HG02885 (cell line): ENCODE results near the gene ELK1.
"Not testable (repeated sequence)": the region's sequence is repeated elsewhere in the genome, so short reads cannot be mapped to it uniquely, and the experiment has no call there.

ENCODE experiments used
- ATAC-seq: cut with Tn5 transposase; IDR thresholded peaks from one replicate; pipeline ENCODE4 v1.9.1; 2021; ENCODE audit warnings: mild to moderate bottlenecking; ENCODE audit not compliant: unreplicated experiment, poor library complexity

The ELK1 gene, protein sequence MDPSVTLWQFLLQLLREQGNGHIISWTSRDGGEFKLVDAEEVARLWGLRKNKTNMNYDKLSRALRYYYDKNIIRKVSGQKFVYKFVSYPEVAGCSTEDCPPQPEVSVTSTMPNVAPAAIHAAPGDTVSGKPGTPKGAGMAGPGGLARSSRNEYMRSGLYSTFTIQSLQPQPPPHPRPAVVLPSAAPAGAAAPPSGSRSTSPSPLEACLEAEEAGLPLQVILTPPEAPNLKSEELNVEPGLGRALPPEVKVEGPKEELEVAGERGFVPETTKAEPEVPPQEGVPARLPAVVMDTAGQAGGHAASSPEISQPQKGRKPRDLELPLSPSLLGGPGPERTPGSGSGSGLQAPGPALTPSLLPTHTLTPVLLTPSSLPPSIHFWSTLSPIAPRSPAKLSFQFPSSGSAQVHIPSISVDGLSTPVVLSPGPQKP

DNA sequence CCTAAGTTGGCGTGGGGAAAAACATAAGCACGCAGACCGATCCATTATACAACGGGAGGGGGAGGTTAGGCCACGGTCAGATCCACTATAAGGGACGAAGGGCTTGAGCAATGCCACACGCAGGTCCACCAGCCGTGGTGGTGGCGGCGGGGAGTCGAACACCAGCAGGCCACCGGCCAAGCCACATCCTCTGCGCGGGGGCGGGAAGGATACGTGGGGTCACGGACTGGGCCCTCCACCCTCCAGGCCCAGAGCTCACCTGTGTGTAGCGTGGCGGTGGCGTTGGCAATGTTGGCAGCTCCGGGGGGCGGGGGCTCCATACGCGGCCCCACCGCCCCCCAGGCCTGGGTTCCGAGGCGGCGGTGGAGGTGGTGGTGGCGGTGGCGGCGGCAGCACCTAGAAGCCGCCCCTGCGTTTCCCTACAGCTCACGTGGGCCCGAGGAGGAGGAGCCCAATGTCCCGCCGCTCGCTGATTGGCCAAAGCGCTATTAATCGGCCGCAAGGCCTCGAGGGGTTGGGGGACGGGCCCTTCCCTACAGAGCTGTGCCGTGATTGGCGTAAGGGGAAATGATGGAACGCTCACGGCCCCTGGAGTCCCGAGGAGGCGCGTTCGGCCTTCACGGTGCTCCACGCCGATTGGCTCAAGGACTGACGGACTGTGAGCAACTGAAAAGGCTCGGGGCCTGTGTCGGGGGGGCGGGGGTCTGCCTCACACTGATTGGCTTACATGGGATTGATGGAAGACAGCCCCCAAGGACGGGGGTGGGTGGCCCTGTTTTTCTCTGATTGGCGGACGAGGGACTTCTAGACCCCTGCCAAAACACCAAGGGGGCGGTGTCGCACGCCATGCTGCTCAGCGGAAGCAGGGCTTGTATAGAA is at the start of gene ELK1:
Gene ELK1 (minus strand): TSS at position 400 of the 879 bp plus-strand sequence. CDS start 9,122 bp downstream, outside the sequence.
- ATAC-seq, result peak; percentile 89

DNA sequence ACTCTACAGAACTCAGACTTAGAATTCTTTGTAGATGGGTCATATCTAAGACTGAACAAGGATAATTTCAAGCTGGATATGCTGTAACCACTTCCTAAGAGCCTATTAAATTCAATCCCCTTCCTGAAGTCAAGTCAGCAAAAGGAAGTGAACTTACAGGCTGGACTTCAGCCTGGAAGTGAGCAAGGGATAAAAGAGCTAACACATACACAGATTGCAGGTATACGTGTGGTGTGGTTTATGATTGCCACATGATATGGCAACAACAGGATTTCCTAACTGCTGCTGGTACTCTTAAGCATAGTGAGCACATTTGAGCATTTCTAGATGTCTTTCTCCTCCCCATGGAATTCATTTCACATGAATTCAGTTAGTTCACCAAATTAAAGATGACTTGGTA is 46.8 kb upstream of the ELK1 start:
- no peak for ATAC-seq

DNA sequence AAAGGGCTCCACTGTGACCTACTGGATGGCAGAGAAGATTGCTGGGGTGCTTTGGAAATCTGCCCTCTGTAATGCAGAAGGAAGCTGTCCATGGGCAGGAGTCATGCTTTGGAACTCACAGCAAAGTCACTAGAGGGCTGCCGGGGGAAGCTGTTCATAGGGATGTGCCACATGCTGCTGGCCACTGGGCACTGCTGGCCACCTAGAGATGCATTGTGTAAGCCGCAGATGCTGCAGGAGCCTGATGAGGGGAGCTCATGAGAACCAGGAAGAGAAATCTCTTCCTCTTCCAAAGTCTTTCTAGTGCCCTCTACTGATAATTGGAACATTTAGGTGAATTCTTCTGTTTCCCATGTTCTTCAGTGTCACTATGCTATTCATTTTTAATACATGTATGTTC is 39.8 kb upstream of the ELK1 start:
- no peak for ATAC-seq

DNA sequence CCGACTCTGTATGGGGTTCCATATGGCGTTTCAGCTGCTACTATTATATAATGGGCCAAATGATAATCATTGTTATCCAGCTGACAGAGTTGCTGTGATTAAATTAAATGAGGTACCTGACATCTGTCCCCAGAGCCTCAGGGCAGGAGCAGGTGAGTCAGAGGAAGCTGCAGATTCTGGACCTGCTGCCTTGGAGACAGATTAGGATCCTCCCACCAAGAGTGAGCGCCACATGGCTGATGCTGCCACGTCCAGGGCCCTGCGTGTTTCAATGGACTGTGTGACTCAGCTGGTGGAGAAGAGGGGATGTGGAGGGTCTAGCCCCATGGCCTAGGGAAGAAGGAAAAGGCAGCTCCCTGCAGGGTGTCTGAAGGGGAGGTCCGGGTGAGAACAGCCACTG is 36.9 kb upstream of the ELK1 start:
- ATAC-seq, result no peak

DNA sequence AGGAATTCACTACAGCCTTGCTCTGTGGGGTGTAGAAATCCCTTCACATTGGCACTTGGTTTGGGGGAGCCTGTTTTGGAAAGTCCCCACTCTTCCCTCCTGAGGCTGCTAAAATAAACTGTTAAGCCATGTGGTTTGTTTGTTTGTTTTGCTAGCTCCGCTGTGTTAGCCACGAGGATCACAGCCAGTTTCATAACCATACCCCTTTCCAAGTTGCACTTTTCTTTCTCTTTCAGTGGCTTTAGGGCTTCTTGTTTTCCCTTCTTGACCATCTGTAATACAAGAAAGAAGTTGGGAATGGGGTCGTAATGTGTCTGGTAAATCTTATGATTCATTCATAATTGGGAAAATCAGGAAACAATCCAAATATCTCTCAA is 33.5 kb upstream of the ELK1 start:
- no peak for ATAC-seq

DNA sequence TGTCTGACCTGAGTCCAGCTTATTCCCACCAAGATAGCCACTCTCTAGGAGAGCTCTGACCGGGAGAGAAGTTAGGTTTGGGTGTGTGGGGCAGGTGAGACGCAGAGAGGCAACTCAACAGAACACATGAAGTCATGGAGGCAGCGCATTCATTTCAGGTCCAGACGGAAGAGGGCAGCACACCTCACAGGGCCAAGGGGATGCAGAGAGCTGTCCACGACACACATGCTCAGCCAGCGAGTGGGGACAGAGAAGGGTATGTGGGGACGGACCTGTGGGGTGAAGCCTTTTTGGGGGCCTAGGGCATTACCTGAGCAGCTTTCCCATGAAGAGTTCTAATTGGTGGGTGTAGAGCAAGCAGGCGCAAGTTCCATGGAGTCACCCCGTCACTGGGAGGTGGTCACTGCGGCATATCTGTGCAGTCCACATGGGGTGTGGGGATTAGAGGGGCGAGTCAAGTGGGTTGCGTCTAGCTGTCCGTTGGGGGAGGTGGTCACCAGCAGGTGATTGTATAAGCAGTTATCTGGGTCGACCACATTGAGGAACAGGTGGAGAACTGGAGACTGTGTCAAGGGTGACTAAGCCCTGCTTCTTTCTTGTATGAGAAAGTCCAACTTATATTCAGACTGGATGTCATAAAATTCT is 32.9 kb upstream of the ELK1 start:
- no peak for ATAC-seq

DNA sequence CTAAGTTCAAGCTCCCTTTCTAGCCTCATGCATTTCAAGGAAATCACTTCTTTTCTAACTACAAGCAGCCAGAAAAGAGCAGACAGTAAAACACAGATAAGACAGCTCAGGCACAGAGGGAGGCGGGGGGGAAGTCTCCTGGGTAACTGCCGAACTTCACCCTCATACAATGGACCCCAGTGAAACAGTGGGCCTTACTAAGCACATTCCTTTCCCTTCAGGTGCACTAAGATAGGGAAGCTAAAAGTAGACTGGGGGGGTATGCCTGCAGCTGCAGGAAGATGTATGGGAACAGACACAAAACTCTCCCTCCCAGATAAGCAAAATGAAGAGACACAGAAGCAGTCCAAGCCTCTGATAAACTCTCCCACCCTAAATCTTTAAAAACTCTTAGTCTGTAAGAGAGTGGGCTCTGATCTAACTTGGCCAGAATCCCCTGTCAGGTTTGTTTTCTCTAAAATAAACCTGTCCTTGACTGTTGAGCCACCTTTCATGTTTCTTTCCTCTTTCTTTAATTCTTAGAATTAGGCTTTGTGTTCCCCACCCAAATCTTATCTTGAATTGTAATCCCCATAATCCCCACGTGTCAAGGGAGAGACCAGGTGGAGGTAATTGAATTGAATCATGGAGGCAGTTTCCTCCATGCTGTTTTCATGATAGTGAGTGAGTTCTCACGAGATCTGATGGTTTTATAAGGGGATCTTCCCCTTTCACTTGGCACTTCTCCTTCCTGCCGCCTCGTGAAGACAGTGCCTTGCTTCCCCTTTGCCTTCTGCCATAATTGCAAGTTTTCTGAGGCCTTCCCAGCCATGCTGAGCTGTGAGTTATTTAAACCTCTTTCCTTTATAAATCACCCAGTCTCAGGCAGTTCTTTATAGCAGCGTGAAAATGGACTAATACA is 25.8 kb upstream of the ELK1 start:
- not testable (repeated sequence) for ATAC-seq

DNA sequence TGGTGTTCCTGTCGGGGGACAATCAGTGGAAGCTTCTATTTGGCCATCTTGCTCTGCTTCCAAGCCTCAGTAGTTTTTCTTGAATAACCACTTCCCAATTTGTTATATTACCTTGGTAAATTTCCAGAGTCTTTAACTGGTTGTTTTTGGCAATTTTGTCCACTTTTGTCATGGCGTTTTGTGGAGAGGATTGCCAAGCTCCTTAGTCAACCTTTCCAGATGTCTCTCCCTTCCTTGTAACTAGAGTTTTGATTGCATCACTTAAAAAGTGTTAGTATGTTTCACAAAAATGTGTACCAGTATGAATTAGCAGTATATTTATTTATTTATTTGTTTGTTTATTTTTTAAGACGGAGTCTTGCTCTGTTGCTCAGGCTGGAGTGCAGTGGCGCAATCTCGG is 24.4 kb upstream of the ELK1 start:
- ATAC-seq, result no peak

DNA sequence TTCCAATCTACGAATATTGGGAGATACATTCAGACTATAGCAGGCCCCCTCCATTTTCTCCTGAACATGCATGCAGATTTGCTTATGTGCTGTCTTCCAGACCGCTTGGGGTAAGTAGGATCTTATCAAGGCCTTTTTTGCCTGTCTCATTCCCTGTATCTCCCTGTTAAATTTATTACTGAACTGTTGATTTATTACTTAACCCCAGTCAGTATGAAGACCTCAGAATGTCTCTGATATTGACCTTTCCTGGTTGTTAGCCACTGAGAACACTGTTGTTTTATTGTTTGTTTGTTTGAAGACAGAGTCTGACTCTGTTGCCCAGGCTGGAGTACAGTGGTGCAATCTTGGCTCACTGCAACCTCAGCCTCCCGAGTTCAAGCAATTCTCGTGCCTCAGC is 15.4 kb upstream of the ELK1 start:
- not testable (repeated sequence) for ATAC-seq

DNA sequence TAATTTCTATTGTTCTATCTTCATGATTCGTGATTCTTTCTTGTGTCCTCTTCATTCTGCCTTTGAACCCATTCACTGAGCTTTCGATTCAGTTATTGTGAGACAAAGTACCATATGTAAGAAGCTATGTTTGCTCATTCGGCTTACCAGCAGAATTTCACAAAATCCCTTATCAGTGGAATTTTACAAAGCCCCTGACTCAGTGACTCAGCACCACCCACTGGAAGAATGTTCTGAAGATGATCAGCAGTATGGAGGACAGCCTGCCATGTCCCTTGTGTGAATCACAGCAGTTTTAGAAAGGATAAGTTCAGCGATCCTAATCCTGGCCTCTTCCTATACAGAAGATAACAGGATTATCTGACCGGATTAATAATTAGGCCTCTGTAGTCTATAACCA is 14.4 kb upstream of the ELK1 start:
- no peak for ATAC-seq

DNA sequence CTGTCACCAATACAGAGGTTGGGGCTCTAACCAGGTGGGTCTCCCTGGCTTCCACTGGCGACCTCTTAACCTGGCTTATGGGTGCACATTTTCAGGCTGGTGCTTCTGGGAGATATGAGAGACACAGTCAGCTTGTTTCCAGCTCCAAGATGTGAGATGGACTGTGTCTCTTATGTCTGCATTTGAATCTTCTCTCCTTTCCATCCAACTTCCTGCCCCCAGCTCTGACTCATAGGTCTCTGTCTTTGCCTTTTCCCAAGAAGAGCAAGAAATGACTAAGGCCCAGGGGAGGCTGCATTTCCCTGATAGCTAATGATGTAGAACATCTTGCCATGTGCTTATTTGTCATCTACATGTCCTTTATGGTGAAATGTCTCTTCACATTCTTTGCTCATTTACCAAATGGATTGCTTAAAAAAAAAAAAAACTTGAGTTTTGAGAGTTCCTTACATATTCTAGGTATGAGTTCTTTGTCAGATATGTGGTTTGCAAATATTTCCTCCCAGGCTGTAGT is 11.8 kb upstream of the ELK1 start:
- ATAC-seq, result no peak

DNA sequence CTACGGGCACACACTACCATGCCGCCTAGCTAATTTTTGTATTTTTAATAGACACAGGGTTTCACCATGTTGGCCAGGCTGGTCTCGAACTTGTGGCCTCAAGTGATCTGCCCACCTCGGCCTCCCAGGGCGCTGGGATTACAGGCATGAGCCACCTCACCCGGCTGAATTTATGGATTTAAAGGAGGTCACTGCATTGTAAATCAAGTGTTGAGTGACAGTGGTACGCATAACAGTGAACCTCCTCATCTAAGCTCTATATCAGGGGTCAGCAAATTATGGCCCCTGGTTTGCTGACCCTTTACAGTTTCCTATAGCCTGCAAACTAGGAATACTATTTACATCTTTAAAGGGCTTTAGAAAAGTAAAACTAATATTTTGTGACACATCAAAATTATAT is 11.2 kb upstream of the ELK1 start:
- ATAC-seq, result no peak

DNA sequence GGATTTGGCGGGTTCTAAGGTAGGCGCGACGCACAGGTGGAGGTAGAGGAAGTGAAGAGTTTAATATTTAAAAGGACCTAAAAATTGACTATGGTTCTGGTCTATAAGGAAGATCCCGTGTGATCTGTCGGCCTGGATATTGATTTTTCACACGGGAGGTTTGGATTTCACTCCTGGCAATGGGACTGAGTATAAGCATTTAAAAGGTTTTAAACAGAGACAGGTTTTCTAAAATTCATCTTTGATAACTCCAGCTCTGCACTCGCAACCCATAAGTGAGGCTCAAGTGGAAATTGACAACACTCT is 9.0 kb upstream of the ELK1 start:
- ATAC-seq, result no peak

DNA sequence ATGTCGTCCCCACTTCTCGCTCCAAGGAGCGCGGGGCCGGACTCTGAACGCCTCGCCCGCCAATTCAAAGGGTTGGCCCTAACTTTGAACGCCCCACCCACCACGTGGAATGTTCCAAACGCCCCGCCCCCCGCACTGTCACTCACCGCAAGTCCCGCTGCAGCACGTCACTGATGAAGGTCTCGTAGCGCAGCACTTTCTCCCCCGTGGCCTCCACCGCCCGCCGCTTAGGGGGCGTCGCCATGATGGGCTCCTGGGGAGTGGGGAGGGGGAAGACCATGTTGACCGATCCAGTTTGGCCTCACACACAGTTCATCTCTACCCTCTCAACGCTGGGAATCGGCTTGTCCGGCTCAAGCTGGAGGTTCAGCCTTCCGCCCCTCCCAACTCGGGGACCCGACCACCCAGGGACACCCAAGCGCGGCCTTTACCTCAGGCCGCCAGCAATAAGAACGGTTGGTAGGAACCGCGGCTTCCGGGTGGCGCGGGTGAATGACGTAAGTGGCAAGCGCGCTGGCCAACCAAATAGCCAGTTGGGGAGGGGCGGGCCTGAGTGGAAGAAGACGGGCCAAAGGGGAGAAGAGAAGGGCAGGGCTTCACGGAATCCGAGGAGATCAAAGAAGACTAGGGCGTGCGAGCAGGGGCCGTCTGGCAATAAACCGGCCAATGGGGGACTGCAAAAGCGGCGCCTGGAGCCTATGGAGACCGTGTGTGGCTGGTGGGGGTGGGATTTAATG is 8.5 kb upstream of the ELK1 start, which contains the start of gene UXT:
Gene UXT (minus strand): TSS at position 497 of the 737 bp plus-strand sequence. CDS start 253 bp downstream, at position 244.
- peak; percentile 81 for ATAC-seq

DNA sequence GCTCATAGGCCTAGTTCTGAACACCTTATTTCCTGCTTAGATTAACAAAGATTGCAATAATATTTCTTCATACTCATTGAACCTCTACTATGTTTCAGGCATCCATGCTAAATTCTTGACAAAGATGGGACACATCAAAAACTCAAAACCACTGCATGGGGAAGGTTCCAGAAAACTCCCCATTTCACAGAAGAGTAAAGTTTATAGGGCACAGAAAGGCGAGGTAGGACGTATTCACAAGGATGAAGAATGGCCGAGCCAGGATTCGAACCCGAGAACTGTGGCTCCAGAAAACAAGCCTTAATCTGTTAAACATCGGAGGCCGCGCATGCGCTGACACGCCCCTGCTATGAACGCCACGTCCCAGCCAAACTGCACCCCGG is 7.9 kb upstream of the ELK1 start:
- no peak for ATAC-seq

DNA sequence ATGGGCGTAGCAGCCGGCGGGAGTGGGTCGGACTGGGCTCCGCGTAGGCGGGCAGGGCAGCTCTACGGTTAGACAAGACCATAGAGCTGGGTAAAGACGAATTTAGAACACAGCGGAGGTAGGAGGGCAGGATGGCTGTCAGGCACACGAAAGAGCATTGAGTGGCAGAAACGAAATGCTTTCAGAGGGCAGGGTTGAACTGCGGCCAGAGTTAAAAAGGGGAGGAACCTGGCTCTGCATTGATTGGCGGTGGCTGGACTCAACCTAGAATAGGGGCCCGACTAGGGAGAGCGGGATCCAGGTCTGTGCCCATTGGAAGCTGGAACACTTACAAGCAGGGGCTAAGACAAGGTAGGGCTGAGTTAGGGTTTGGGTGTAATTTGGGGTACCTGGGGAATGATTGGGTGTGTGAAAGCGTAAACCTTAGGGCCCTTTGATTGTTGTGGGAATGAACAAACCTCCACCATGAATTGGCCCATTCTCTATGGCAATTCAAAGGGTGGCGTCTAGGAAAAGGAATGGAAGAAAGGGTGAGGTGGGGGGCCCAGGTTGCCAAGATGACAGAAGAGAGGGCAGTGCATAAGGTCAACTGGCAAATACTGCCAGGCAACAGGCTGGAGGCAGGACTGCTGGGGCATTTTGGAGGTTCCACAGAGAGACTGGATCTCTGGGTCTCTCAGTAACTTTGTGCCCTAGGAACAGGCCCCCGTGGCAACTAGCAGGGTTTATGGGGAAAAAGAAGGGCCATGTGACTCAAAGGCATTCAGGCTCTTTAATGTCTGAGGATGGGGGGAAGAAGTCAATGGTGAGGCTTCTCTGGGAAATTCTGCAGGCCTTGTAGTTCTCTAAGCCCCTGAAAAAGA is 911 bp upstream of the ELK1 start:
- no peak for ATAC-seq

DNA sequence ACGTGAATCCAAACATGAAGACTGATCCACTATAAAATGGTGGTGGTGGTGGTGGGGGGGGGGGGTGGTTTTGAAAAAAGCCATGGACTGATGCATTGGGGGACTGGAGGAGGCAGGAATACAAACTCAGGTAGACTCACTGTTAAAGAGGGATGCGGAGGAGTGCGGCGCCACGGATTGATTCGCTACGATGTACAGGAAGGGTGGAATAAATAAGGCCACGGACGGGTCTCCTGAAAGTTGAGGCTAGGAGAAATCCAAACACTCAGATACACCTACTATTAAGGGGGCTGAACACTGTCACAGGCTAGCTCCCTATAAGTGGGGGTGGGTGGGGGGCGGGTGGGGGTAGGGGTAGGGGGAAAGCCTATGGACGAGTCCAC is 591 bp downstream of the ELK1 start:
- no peak for ATAC-seq

DNA sequence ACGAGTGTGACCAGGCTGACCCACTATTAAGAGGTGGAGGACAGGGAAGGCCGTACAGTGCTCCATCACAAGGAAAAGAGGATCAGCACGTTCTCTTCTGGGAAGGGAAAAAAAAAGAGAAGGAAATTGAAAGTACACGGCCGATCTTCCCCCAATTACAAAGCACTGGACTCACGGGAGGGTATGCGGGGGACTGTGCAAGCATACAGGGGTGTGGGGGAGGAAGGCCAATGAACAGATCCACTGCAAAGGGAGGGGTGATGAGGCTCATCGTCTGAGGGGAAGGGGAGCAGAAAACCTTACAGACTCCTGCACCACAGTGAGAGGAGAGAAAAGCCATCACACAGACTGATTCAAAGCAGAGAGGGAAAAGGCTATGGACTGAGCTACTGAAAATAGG is 1.1 kb downstream of the ELK1 start:
- no peak for ATAC-seq
